Measurements from ENCODE around the gene ABHD11.

DNA sequence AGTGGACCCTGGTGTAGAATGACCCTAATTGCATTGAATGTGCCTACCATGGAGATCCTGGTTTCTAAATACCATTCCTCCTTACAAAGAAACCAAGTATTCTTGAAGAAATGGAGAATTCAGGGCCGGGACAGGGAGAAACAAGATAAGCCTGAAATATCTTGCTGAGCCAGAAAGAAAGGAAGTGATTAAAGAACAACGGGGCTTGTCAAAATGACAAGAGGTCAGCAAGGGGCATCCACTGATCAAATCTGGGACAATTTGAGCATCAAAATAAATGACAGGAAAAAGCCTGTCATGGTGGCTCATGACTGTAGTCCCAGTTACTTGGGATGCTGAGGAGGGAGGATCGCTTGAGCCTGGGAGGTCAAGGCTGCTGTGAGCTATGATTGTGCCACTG lies 8.1 kb downstream of the ABHD11 start:
- TF ChIP-seq, protein P1, sequence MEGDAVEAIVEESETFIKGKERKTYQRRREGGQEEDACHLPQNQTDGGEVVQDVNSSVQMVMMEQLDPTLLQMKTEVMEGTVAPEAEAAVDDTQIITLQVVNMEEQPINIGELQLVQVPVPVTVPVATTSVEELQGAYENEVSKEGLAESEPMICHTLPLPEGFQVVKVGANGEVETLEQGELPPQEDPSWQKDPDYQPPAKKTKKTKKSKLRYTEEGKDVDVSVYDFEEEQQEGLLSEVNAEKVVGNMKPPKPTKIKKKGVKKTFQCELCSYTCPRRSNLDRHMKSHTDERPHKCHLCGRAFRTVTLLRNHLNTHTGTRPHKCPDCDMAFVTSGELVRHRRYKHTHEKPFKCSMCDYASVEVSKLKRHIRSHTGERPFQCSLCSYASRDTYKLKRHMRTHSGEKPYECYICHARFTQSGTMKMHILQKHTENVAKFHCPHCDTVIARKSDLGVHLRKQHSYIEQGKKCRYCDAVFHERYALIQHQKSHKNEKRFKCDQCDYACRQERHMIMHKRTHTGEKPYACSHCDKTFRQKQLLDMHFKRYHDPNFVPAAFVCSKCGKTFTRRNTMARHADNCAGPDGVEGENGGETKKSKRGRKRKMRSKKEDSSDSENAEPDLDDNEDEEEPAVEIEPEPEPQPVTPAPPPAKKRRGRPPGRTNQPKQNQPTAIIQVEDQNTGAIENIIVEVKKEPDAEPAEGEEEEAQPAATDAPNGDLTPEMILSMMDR (conservative IDR thresholded peaks at IDR 0.05; ENCODE audit: low read depth in 2 of 2) = no peak
- TF ChIP-seq POLR2AphosphoS5 (IDR thresholded peaks at IDR 0.05; ENCODE audit: low read depth) = no peak
- TF ChIP-seq EZH2 (IDR thresholded peaks at IDR 0.05; ENCODE audit: low read depth, unreplicated experiment) = no peak
- TF ChIP-seq NANOG (IDR thresholded peaks at IDR 0.05; ENCODE audit: borderline replicate concordance) = no peak
- TF ChIP-seq, protein P2, sequence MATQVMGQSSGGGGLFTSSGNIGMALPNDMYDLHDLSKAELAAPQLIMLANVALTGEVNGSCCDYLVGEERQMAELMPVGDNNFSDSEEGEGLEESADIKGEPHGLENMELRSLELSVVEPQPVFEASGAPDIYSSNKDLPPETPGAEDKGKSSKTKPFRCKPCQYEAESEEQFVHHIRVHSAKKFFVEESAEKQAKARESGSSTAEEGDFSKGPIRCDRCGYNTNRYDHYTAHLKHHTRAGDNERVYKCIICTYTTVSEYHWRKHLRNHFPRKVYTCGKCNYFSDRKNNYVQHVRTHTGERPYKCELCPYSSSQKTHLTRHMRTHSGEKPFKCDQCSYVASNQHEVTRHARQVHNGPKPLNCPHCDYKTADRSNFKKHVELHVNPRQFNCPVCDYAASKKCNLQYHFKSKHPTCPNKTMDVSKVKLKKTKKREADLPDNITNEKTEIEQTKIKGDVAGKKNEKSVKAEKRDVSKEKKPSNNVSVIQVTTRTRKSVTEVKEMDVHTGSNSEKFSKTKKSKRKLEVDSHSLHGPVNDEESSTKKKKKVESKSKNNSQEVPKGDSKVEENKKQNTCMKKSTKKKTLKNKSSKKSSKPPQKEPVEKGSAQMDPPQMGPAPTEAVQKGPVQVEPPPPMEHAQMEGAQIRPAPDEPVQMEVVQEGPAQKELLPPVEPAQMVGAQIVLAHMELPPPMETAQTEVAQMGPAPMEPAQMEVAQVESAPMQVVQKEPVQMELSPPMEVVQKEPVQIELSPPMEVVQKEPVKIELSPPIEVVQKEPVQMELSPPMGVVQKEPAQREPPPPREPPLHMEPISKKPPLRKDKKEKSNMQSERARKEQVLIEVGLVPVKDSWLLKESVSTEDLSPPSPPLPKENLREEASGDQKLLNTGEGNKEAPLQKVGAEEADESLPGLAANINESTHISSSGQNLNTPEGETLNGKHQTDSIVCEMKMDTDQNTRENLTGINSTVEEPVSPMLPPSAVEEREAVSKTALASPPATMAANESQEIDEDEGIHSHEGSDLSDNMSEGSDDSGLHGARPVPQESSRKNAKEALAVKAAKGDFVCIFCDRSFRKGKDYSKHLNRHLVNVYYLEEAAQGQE (IDR thresholded peaks at IDR 0.05; ENCODE audit: unreplicated experiment) = no peak
- TF ChIP-seq, protein P3, sequence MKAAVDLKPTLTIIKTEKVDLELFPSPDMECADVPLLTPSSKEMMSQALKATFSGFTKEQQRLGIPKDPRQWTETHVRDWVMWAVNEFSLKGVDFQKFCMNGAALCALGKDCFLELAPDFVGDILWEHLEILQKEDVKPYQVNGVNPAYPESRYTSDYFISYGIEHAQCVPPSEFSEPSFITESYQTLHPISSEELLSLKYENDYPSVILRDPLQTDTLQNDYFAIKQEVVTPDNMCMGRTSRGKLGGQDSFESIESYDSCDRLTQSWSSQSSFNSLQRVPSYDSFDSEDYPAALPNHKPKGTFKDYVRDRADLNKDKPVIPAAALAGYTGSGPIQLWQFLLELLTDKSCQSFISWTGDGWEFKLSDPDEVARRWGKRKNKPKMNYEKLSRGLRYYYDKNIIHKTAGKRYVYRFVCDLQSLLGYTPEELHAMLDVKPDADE (IDR thresholded peaks at IDR 0.05) = no peak
- no peak for TF ChIP-seq CREB1 (CRISPR knock-in tag; IDR thresholded peaks at IDR 0.05; ENCODE audit: low read depth)
- TF ChIP-seq EZH2phosphoT487 (IDR thresholded peaks at IDR 0.05; ENCODE audit: unreplicated experiment) = no peak
- TF ChIP-seq, protein P4, sequence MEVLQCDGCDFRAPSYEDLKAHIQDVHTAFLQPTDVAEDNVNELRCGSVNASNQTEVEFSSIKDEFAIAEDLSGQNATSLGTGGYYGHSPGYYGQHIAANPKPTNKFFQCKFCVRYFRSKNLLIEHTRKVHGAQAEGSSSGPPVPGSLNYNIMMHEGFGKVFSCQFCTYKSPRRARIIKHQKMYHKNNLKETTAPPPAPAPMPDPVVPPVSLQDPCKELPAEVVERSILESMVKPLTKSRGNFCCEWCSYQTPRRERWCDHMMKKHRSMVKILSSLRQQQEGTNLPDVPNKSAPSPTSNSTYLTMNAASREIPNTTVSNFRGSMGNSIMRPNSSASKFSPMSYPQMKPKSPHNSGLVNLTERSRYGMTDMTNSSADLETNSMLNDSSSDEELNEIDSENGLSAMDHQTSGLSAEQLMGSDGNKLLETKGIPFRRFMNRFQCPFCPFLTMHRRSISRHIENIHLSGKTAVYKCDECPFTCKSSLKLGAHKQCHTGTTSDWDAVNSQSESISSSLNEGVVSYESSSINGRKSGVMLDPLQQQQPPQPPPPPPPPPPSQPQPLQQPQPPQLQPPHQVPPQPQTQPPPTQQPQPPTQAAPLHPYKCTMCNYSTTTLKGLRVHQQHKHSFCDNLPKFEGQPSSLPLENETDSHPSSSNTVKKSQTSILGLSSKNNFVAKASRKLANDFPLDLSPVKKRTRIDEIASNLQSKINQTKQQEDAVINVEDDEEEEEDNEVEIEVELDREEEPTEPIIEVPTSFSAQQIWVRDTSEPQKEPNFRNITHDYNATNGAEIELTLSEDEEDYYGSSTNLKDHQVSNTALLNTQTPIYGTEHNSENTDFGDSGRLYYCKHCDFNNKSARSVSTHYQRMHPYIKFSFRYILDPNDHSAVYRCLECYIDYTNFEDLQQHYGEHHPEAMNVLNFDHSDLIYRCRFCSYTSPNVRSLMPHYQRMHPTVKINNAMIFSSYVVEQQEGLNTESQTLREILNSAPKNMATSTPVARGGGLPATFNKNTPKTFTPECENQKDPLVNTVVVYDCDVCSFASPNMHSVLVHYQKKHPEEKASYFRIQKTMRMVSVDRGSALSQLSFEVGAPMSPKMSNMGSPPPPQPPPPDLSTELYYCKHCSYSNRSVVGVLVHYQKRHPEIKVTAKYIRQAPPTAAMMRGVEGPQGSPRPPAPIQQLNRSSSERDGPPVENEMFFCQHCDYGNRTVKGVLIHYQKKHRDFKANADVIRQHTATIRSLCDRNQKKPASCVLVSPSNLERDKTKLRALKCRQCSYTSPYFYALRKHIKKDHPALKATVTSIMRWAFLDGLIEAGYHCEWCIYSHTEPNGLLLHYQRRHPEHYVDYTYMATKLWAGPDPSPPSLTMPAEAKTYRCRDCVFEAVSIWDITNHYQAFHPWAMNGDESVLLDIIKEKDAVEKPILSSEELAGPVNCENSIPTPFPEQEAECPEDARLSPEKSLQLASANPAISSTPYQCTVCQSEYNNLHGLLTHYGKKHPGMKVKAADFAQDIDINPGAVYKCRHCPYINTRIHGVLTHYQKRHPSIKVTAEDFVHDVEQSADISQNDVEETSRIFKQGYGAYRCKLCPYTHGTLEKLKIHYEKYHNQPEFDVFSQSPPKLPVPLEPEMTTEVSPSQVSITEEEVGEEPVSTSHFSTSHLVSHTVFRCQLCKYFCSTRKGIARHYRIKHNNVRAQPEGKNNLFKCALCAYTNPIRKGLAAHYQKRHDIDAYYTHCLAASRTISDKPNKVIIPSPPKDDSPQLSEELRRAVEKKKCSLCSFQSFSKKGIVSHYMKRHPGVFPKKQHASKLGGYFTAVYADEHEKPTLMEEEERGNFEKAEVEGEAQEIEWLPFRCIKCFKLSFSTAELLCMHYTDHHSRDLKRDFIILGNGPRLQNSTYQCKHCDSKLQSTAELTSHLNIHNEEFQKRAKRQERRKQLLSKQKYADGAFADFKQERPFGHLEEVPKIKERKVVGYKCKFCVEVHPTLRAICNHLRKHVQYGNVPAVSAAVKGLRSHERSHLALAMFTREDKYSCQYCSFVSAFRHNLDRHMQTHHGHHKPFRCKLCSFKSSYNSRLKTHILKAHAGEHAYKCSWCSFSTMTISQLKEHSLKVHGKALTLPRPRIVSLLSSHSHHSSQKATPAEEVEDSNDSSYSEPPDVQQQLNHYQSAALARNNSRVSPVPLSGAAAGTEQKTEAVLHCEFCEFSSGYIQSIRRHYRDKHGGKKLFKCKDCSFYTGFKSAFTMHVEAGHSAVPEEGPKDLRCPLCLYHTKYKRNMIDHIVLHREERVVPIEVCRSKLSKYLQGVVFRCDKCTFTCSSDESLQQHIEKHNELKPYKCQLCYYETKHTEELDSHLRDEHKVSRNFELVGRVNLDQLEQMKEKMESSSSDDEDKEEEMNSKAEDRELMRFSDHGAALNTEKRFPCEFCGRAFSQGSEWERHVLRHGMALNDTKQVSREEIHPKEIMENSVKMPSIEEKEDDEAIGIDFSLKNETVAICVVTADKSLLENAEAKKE (CRISPR knock-in tag; IDR thresholded peaks at IDR 0.05) = no peak
- TF ChIP-seq JUNB (IDR thresholded peaks at IDR 0.05; ENCODE audit: unreplicated experiment) = no peak
- TF ChIP-seq STAT1 (IDR thresholded peaks at IDR 0.05; ENCODE audit: unreplicated experiment) = no peak
- TF ChIP-seq ZNF114 (CRISPR knock-in tag; IDR thresholded peaks at IDR 0.05) = no peak
- TF ChIP-seq ZNF331 (CRISPR knock-in tag; IDR thresholded peaks at IDR 0.05; ENCODE audit: low read depth) = no peak

Measured in GM23338 (cell line).